Measurements from ENCODE around the gene PJVK.

PJVK gene

DNA sequence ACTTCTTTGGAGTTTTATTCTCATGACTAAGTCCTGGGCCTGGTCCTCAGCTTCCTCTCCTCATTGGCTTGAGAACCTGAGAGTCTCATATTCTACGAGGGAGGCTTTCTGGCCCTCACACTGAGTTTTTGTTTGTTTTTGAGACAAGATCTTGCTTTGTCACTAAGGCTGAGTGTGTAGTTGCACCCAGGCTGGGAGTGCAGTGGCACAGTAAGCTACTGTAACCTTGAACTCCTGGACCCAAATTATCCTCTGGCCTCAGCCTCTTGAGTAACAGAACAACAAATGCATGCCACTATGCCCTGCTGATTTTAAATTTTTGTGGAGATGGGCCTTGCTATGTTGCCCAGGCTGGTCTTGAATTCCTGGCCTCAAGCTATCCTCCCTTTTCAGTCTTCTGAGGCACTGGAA, 22.8 kb upstream of the PJVK start:
- no peak for DNase-seq
- H3K27ac ChIP-seq (ENCODE audit: insufficient read depth in 1 of 2, low read depth in 1 of 2, low read length in 2 of 2, poor library complexity in 1 of 2, severe bottlenecking in 2 of 2): peak overlapping the region in 1 of 2 experiments; percentile 6
- H3K36me3 ChIP-seq (ENCODE audit: control insufficient read depth in 4 of 4, insufficient read depth in 4 of 4, low read length in 3 of 4): peaks cover 22 to 78% (median 62%) of the 10 kb centered on the region in 4 experiments
- H3K27me3 ChIP-seq (replicated peaks in 2 of 5; ENCODE audit: control insufficient read depth in 4 of 5, insufficient read depth in 5 of 5, low read length in 4 of 5): no peaks in the 10 kb centered on the region
- CTCF ChIA-PET: interaction anchor here (1.2 to 4.2 kb wide), 6 partner anchors 9 to 31 kb away, joined by 3 to 20 read pairs (median 6); no protein-coding TSS in a partner anchor
- H3K4me1 ChIP-seq (ENCODE audit: control extremely low read depth in 1 of 4, control insufficient read depth in 4 of 4, insufficient read depth in 4 of 4, low read length in 3 of 4): no peaks in the 10 kb centered on the region
- H3K9me3 ChIP-seq (ENCODE audit: control extremely low read depth in 1 of 5, control insufficient read depth in 4 of 5, insufficient read depth in 2 of 5, low read depth in 1 of 5, low read length in 4 of 5): peaks cover 2 to 22% (median 5%) of the 10 kb centered on the region in 5 experiments
- WGBS (ENCODE audit: insufficient coverage): no CpG with 5 or more reads among the region's 1 CpG
- POLR2A ChIA-PET: no interaction called here
- H3K4me3 ChIP-seq (ENCODE audit: control insufficient read depth in 1 of 7, extremely low read depth in 1 of 7, insufficient read depth in 4 of 7, low read depth in 2 of 7, low read length in 6 of 7): no peak overlapping the region

DNA sequence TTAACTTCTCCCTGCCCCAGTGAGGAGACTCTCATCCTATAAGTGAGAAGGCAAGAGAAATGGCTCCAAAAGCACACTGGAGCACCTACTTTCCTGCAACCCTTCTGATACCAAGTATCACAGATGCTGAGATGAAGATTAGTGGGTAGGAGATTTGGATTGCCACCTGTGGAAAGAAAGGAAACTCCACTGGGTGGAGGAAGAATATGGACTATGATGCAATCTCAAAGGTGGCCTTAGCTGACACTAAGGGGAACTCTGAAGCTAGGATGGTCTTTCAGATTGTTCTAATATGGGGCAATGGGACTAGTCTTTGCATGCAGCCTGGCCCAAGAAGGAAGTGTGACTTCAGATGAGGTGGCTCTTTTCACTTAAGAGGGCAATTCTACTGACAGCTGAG, 21.8 kb upstream of the PJVK start:
- H3K27ac ChIP-seq (ENCODE audit: insufficient read depth in 1 of 2, low read depth in 1 of 2, low read length in 2 of 2, poor library complexity in 1 of 2, severe bottlenecking in 2 of 2): no peak overlapping the region
- H3K27me3 ChIP-seq (replicated peaks in 2 of 5; ENCODE audit: control insufficient read depth in 4 of 5, insufficient read depth in 5 of 5, low read length in 4 of 5): no peaks in the 10 kb centered on the region
- H3K4me1 ChIP-seq (ENCODE audit: control extremely low read depth in 1 of 4, control insufficient read depth in 4 of 4, insufficient read depth in 4 of 4, low read length in 3 of 4): no peaks in the 10 kb centered on the region
- no peak for DNase-seq
- no peak overlapping the region for H3K4me3 ChIP-seq (ENCODE audit: control insufficient read depth in 1 of 7, extremely low read depth in 1 of 7, insufficient read depth in 4 of 7, low read depth in 2 of 7, low read length in 6 of 7)
- H3K36me3 ChIP-seq (ENCODE audit: control insufficient read depth in 4 of 4, insufficient read depth in 4 of 4, low read length in 3 of 4): peaks cover 21 to 82% (median 63%) of the 10 kb centered on the region in 4 experiments
- peaks cover 2 to 20% (median 5%) of the 10 kb centered on the region in 5 experiments for H3K9me3 ChIP-seq (ENCODE audit: control extremely low read depth in 1 of 5, control insufficient read depth in 4 of 5, insufficient read depth in 2 of 5, low read depth in 1 of 5, low read length in 4 of 5)
- ChIA-PET POLR2A (no interaction called here), CTCF (interaction anchor here (1.2 to 4.2 kb wide), 5 partner anchors 8 to 31 kb away, joined by 3 to 20 read pairs (median 7); no protein-coding TSS in a partner anchor)

DNA sequence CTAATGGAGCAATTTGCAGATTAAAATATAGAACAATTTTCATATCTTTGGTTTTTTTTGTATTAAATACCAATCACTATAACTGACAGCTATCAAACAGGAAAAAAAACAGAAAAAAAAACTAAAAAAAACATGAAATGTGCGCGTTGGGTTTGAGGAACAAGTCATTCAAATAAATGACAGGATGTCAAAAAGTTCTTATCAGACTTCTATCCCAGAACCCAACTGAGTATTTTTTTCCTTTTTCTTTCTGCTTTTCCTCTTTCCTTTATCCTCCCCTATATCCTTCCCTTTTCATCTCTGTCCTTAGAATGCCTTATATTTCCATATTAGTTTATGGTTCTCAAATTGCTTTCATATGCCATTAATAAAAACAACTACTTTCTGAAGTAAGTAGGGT, 14.5 kb upstream of the PJVK start:
- no peaks in the 10 kb centered on the region for H3K4me1 ChIP-seq (ENCODE audit: control extremely low read depth in 1 of 4, control insufficient read depth in 4 of 4, insufficient read depth in 4 of 4, low read length in 3 of 4)
- H3K27me3 ChIP-seq (replicated peaks in 2 of 5; ENCODE audit: control insufficient read depth in 4 of 5, insufficient read depth in 5 of 5, low read length in 4 of 5): no peaks in the 10 kb centered on the region
- WGBS (ENCODE audit: insufficient coverage): no CpG with 5 or more reads among the region's 2 CpGs
- no peak overlapping the region for H3K4me3 ChIP-seq (ENCODE audit: control insufficient read depth in 1 of 7, extremely low read depth in 1 of 7, insufficient read depth in 4 of 7, low read depth in 2 of 7, low read length in 6 of 7)
- ChIA-PET POLR2A (no interaction called here), CTCF (interaction anchor here (1.0 kb wide), 1 partner anchor 22 kb away, joined by 3 read pairs; no protein-coding TSS in a partner anchor)
- no peak for DNase-seq
- peaks cover 5 to 87% (median 52%) of the 10 kb centered on the region in 4 experiments for H3K36me3 ChIP-seq (ENCODE audit: control insufficient read depth in 4 of 4, insufficient read depth in 4 of 4, low read length in 3 of 4)
- no peak overlapping the region for H3K27ac ChIP-seq (ENCODE audit: insufficient read depth in 1 of 2, low read depth in 1 of 2, low read length in 2 of 2, poor library complexity in 1 of 2, severe bottlenecking in 2 of 2)
- H3K9me3 ChIP-seq (ENCODE audit: control extremely low read depth in 1 of 5, control insufficient read depth in 4 of 5, insufficient read depth in 2 of 5, low read depth in 1 of 5, low read length in 4 of 5): no peaks in the 10 kb centered on the region

DNA sequence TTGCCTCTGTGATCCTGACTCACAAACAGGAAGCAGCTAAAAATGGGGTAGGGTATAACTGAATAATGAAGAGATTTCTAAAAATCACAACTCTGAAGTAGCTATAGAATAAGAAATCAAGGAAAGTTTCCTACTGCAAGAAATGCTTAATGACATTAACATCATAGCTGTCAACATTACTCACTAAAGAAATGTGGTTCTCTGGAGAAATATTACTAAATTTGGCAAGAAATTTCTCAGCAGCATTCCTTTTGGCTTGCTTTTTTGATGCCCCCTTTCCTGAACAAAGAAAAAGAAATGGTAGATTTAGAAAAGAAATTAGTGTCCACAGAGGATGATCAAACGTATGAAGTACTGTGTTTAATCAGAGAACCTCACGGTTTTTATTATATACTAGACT, 9.8 kb upstream of the PJVK start:
- no peak overlapping the region for H3K4me3 ChIP-seq (ENCODE audit: control insufficient read depth in 1 of 7, extremely low read depth in 1 of 7, insufficient read depth in 4 of 7, low read depth in 2 of 7, low read length in 6 of 7)
- no CpG with 5 or more reads among the region's 2 CpGs for WGBS (ENCODE audit: insufficient coverage)
- H3K27me3 ChIP-seq (replicated peaks in 2 of 5; ENCODE audit: control insufficient read depth in 4 of 5, insufficient read depth in 5 of 5, low read length in 4 of 5): no peaks in the 10 kb centered on the region
- ChIA-PET CTCF (interaction anchor here (0.8 to 1.3 kb wide), 3 partner anchors 10 to 21 kb away, joined by 4 read pairs; no protein-coding TSS in a partner anchor), POLR2A (no interaction called here)
- H3K4me1 ChIP-seq (ENCODE audit: control extremely low read depth in 1 of 4, control insufficient read depth in 4 of 4, insufficient read depth in 4 of 4, low read length in 3 of 4): no peaks in the 10 kb centered on the region
- H3K9me3 ChIP-seq (ENCODE audit: control extremely low read depth in 1 of 5, control insufficient read depth in 4 of 5, insufficient read depth in 2 of 5, low read depth in 1 of 5, low read length in 4 of 5): no peaks in the 10 kb centered on the region
- no peak for DNase-seq
- peaks cover 24 to 80% (median 49%) of the 10 kb centered on the region in 4 experiments for H3K36me3 ChIP-seq (ENCODE audit: control insufficient read depth in 4 of 4, insufficient read depth in 4 of 4, low read length in 3 of 4)
- H3K27ac ChIP-seq (ENCODE audit: insufficient read depth in 1 of 2, low read depth in 1 of 2, low read length in 2 of 2, poor library complexity in 1 of 2, severe bottlenecking in 2 of 2): no peak overlapping the region

DNA sequence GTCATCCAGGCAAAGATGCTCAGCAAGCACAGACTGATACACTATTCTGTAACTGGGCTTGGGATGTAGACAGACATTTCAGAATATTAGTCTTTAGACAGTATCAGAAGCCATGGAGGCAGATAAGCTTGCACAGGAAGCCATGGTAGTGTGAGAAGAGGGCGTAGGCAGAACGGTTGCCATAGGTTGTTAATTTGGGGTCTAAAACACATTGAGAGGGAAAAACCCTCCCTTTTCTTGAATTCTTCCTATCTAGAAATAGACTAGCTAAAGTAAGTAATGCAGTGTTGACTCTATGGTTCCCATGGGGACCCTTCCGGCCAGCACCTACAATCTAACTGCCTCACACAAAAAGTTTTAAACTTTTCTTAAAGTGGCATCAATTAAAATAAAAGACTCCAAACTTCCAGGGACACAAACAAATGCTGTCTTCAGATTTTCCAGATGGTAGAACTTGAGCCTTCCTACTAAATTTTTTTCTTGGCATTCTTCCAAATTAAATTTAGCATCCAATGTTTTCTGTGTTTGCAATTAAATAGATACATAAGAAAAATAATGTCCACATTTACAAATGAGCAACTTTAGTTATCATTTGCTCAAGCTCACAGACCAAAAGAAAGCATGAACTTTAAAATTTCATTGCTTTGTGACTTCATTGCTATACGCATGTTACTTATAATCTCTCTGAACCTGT, 2.1 kb upstream of the PJVK start:
- peak in 2 of 3 donors; percentile 15 to 21 for DNase-seq
- POLR2A ChIA-PET: no interaction called here
- WGBS (ENCODE audit: insufficient coverage): 100% methylated on average over 1 of the region's 4 CpGs
- H3K27ac ChIP-seq (ENCODE audit: insufficient read depth in 1 of 2, low read depth in 1 of 2, low read length in 2 of 2, poor library complexity in 1 of 2, severe bottlenecking in 2 of 2): peak overlapping the region in 1 of 2 experiments; percentile 97
- H3K9me3 ChIP-seq (ENCODE audit: control extremely low read depth in 1 of 5, control insufficient read depth in 4 of 5, insufficient read depth in 2 of 5, low read depth in 1 of 5, low read length in 4 of 5): no peaks in the 10 kb centered on the region
- H3K36me3 ChIP-seq (ENCODE audit: control insufficient read depth in 4 of 4, insufficient read depth in 4 of 4, low read length in 3 of 4): peaks cover 8 to 43% (median 28%) of the 10 kb centered on the region in 4 experiments
- H3K27me3 ChIP-seq (replicated peaks in 2 of 5; ENCODE audit: control insufficient read depth in 4 of 5, insufficient read depth in 5 of 5, low read length in 4 of 5): no peaks in the 10 kb centered on the region
- H3K4me3 ChIP-seq (ENCODE audit: control insufficient read depth in 1 of 7, extremely low read depth in 1 of 7, insufficient read depth in 4 of 7, low read depth in 2 of 7, low read length in 6 of 7): peak overlapping the region in 3 of 7 experiments; percentile 82 to 99 (median 97)
- CTCF ChIA-PET: interaction anchor here (1.5 kb wide), 1 partner anchor 10 kb away, joined by 3 read pairs; no protein-coding TSS in a partner anchor
- H3K4me1 ChIP-seq (ENCODE audit: control extremely low read depth in 1 of 4, control insufficient read depth in 4 of 4, insufficient read depth in 4 of 4, low read length in 3 of 4): peaks cover 8 to 28% (median 19%) of the 10 kb centered on the region in 4 experiments

DNA sequence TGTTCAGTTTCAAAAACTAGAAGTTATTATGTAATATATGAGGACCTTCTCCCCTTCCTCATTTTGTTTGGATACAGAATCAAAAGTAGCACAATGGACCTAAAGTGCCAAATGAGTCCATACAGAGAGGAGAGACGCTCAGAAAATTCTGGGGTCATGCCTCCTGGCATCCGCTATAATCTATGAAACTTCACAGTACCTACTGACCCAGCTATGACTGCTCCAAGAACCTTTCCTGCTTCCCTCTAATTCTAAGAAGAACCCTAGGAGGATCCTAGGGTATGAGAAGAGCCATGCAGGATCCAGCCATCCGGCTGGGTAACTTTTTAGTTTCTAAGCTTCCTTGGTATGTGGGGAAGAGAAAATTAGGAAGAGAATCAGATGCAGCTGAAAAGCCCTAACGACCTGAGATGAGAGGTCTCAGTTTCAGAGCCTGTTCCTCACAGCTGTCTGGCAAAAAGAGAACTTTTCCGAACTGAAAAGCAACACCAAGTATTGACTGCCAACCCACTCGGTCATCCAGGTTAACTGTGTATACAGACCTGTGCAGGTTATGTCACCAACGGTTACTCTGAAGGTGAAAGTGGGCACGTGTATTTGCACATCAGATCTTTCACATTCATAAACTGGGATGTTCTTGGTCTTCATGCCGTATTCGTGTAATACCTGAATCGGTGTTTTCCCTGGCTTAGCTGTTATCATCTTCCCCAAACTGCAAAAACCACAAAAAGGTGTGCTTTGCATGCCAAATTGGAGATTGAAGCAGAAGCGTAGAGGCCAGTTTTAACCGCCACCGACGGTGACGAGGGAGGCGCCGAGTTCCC, 1.3 kb upstream of the PJVK start:
- Histone ChIP-seq H3K4me1 (ENCODE audit: control extremely low read depth in 1 of 4, control insufficient read depth in 4 of 4, insufficient read depth in 4 of 4, low read length in 3 of 4) (peaks cover 8 to 28% (median 19%) of the 10 kb centered on the region in 4 experiments), H3K9me3 (ENCODE audit: control extremely low read depth in 1 of 5, control insufficient read depth in 4 of 5, insufficient read depth in 2 of 5, low read depth in 1 of 5, low read length in 4 of 5) (no peaks in the 10 kb centered on the region), H3K27ac (ENCODE audit: insufficient read depth in 1 of 2, low read depth in 1 of 2, low read length in 2 of 2, poor library complexity in 1 of 2, severe bottlenecking in 2 of 2) (peak overlapping the region; percentile 92 to 97), H3K4me3 (ENCODE audit: control insufficient read depth in 1 of 7, extremely low read depth in 1 of 7, insufficient read depth in 4 of 7, low read depth in 2 of 7, low read length in 6 of 7) (peak overlapping the region; percentile 82 to 99 (median 95)), H3K36me3 (ENCODE audit: control insufficient read depth in 4 of 4, insufficient read depth in 4 of 4, low read length in 3 of 4) (peaks cover 8 to 35% (median 24%) of the 10 kb centered on the region in 4 experiments), H3K27me3 (replicated peaks in 2 of 5; ENCODE audit: control insufficient read depth in 4 of 5, insufficient read depth in 5 of 5, low read length in 4 of 5) (no peaks in the 10 kb centered on the region)
- WGBS (ENCODE audit: insufficient coverage): 5% methylated on average over 16 of the region's 18 CpGs
- CTCF ChIA-PET: interaction anchor here (0.7 to 1.5 kb wide), 2 partner anchors 9 to 35 kb away, joined by 3 to 4 read pairs; no protein-coding TSS in a partner anchor
- POLR2A ChIA-PET: interaction anchor here (0.6 to 1.2 kb wide), 2 partner anchors 36 to 154 kb away, joined by 3 read pairs; no protein-coding TSS in a partner anchor
- DNase-seq: no peak

Data from common myeloid progenitor, CD34-positive (primary cell).